ENCODE results near the gene DES. TPM values are rescaled to one million over a fixed set of nuclear protein-coding genes. Genes with fewer than 3 reads are reported as not detected.

The DES gene
- total RNA-seq, 5 donors from 2014 or later (not counting 1 experiment from before 2014, with no cell fraction given): 0.98 to 1.3 (median 1.3) TPM; not detected in 2

GRCh38 chr2:219459460-219460311 is 41.5 kb downstream of the DES start:
- Mint-ChIP-seq H3K4me3 (no peak overlapping the region), H3K4me1 (peaks cover 5 to 9% (median 5%) of the 10 kb centered on the region in 3 donors), H3K27ac (no peak overlapping the region), H3K27me3 (peaks cover 0 to 3% of the 10 kb centered on the region in 2 donors), H3K36me3 (no peaks in the 10 kb centered on the region), H3K9me3 (no peaks in the 10 kb centered on the region)
- H3K9me3 ChIP-seq: no peaks in the 10 kb centered on the region
- ChIA-PET POLR2A (no interaction called here), CTCF (interaction anchor here (0.5 to 1.5 kb wide), 4 partner anchors 29 to 1151 kb away, joined by 3 to 7 read pairs (median 5); no protein-coding TSS in a partner anchor)
- H3K4me3 ChIP-seq (ENCODE audit: control insufficient read depth in 1 of 2, extremely low read depth in 1 of 2, low read length in 1 of 2): no peak overlapping the region
- ATAC-seq (replicated peaks in 1 of 4) (peak in 3 of 4 experiments; percentile 35 to 49 (median 46)), DNase-seq (peak in 12 of 35 experiments; percentile 19 to 51 (median 28))
- WGBS (ENCODE audit: insufficient coverage): 52% methylated on average over 5 of the region's 14 CpGs
- H3K27ac ChIP-seq (ENCODE audit: low read length): no peak overlapping the region
- H3K36me3 ChIP-seq (ENCODE audit: control insufficient read depth in 2 of 2, extremely low read depth in 1 of 2, insufficient read depth in 1 of 2, low read length in 1 of 2): no peaks in the 10 kb centered on the region
- H3K27me3 ChIP-seq (replicated peaks in 1 of 2; ENCODE audit: control insufficient read depth in 2 of 2, extremely low read depth in 1 of 2, insufficient read depth in 2 of 2, low read length in 1 of 2): peaks cover 0 to 13% of the 10 kb centered on the region in 2 experiments
- peaks cover 0 to 13% of the 10 kb centered on the region in 2 experiments for H3K4me1 ChIP-seq (ENCODE audit: control insufficient read depth in 1 of 2, extremely low read depth in 1 of 2, insufficient read depth in 2 of 2, low read length in 2 of 2)

DNA sequence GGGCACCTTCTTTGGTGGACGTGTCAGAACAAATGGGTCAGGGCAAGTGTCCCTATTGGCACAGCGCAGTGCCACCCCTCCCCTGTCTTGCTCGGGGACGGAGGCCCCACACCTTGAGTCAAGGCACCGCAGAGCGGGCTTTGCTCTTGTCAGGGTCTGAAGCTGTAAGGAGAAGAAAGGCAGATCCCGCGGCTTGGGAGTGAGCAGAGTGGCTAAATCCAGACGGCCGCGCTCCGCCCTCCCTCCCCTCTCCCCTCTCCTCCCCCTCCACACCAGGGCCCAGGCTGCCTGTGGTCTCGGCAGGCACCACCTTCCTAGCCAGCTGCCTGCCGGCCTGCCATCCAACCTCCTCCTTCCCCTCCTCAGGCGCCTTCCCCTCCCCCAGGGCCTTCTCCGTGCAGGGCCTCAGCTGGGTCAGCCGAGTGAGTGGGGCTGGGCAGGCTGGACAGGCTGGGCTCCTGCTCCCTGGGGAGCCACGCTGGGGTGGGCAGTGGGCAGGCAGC is 42.3 kb downstream of the DES start:
- CTCF ChIA-PET: interaction anchor here in 1 of 2 donors (0.6 kb wide), 1 partner anchor 39 kb away, joined by 4 read pairs; no protein-coding TSS in a partner anchor
- 74% methylated on average over 3 of the region's 18 CpGs for WGBS (ENCODE audit: insufficient coverage)
- H3K4me3 Mint-ChIP-seq: no peak overlapping the region

DNA sequence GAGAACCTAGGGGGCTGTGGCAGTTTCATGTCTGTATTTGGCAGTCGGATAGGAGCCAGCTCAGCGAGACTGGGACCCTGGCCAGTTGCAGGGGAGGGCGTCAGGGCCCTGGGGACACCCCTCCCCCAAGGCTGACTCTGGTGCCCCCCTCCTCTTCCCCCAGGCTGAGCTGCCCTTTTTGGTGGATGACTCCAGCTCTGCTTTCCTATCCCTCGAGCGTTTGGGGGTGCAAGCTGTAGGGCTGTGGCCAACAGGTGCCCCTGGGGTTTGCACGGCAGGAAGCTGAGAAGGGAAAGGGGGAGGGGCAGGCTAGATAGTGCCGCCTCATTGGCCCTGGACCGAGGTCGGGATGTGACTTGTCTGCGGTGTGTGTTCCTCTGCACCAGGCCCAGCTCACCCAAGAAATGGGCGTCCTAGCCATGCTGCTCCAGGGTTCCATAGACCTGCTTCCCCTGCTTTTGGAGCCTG is 42.9 kb downstream of the DES start:
- Mint-ChIP-seq H3K36me3 (no peaks in the 10 kb centered on the region), H3K27ac (no peak overlapping the region), H3K4me1 (peaks cover 5 to 9% (median 5%) of the 10 kb centered on the region in 3 donors), H3K9me3 (no peaks in the 10 kb centered on the region), H3K27me3 (peaks cover 0 to 3% of the 10 kb centered on the region in 2 donors), H3K4me3 (no peak overlapping the region)
- peaks cover 0 to 13% of the 10 kb centered on the region in 2 experiments for H3K4me1 ChIP-seq (ENCODE audit: control insufficient read depth in 1 of 2, extremely low read depth in 1 of 2, insufficient read depth in 2 of 2, low read length in 2 of 2)
- ATAC-seq (replicated peaks in 1 of 4): peak in 1 of 4 experiments; percentile 36
- CTCF ChIA-PET: interaction anchor here in 1 of 2 donors (0.6 kb wide), 1 partner anchor 38 kb away, joined by 4 read pairs; no protein-coding TSS in a partner anchor
- H3K36me3 ChIP-seq (ENCODE audit: control insufficient read depth in 2 of 2, extremely low read depth in 1 of 2, insufficient read depth in 1 of 2, low read length in 1 of 2): no peaks in the 10 kb centered on the region
- POLR2A ChIA-PET: no interaction called here
- H3K27ac ChIP-seq (ENCODE audit: low read length): no peak overlapping the region
- H3K9me3 ChIP-seq: no peaks in the 10 kb centered on the region
- no peak for DNase-seq
- WGBS (ENCODE audit: insufficient coverage): 15% methylated on average over 8 of the region's 11 CpGs
- H3K27me3 ChIP-seq (replicated peaks in 1 of 2; ENCODE audit: control insufficient read depth in 2 of 2, extremely low read depth in 1 of 2, insufficient read depth in 2 of 2, low read length in 1 of 2): peaks cover 0 to 13% of the 10 kb centered on the region in 2 experiments
- no peak overlapping the region for H3K4me3 ChIP-seq (ENCODE audit: control insufficient read depth in 1 of 2, extremely low read depth in 1 of 2, low read length in 1 of 2)

More for the DNA sequence above, 42.3 kb downstream of the DES start:
- H3K36me3 ChIP-seq (ENCODE audit: control insufficient read depth in 2 of 2, extremely low read depth in 1 of 2, insufficient read depth in 1 of 2, low read length in 1 of 2): no peaks in the 10 kb centered on the region
- Mint-ChIP-seq H3K9me3 (no peaks in the 10 kb centered on the region), H3K4me1 (peaks cover 5 to 9% (median 5%) of the 10 kb centered on the region in 3 donors), H3K27me3 (peaks cover 0 to 3% of the 10 kb centered on the region in 2 donors), H3K36me3 (no peaks in the 10 kb centered on the region), H3K27ac (no peak overlapping the region)
- POLR2A ChIA-PET: no interaction called here
- no peak for DNase-seq
- H3K27me3 ChIP-seq (replicated peaks in 1 of 2; ENCODE audit: control insufficient read depth in 2 of 2, extremely low read depth in 1 of 2, insufficient read depth in 2 of 2, low read length in 1 of 2): peaks cover 0 to 13% of the 10 kb centered on the region in 2 experiments
- peaks cover 0 to 13% of the 10 kb centered on the region in 2 experiments for H3K4me1 ChIP-seq (ENCODE audit: control insufficient read depth in 1 of 2, extremely low read depth in 1 of 2, insufficient read depth in 2 of 2, low read length in 2 of 2)
- H3K4me3 ChIP-seq (ENCODE audit: control insufficient read depth in 1 of 2, extremely low read depth in 1 of 2, low read length in 1 of 2): no peak overlapping the region
- no peaks in the 10 kb centered on the region for H3K9me3 ChIP-seq
- no peak overlapping the region for H3K27ac ChIP-seq (ENCODE audit: low read length)
- ATAC-seq (replicated peaks in 1 of 4): no peak

GRCh38 chr2:219461669-219462068 is 43.5 kb downstream of the DES start:
- no peak for DNase-seq
- H3K27ac ChIP-seq (ENCODE audit: low read length): no peak overlapping the region
- 82% methylated on average over 10 of the region's 14 CpGs for WGBS (ENCODE audit: insufficient coverage)
- no peaks in the 10 kb centered on the region for H3K36me3 ChIP-seq (ENCODE audit: control insufficient read depth in 2 of 2, extremely low read depth in 1 of 2, insufficient read depth in 1 of 2, low read length in 1 of 2)
- Mint-ChIP-seq H3K36me3 (no peaks in the 10 kb centered on the region), H3K27me3 (peaks cover 0 to 3% of the 10 kb centered on the region in 2 donors), H3K9me3 (no peaks in the 10 kb centered on the region), H3K27ac (no peak overlapping the region), H3K4me3 (no peak overlapping the region), H3K4me1 (peaks cover 5 to 9% (median 5%) of the 10 kb centered on the region in 3 donors)
- ChIA-PET POLR2A (no interaction called here), CTCF (no interaction called here)
- H3K9me3 ChIP-seq: no peaks in the 10 kb centered on the region
- peaks cover 0 to 13% of the 10 kb centered on the region in 2 experiments for H3K27me3 ChIP-seq (replicated peaks in 1 of 2; ENCODE audit: control insufficient read depth in 2 of 2, extremely low read depth in 1 of 2, insufficient read depth in 2 of 2, low read length in 1 of 2)
- H3K4me3 ChIP-seq (ENCODE audit: control insufficient read depth in 1 of 2, extremely low read depth in 1 of 2, low read length in 1 of 2): no peak overlapping the region
- peaks cover 0 to 13% of the 10 kb centered on the region in 2 experiments for H3K4me1 ChIP-seq (ENCODE audit: control insufficient read depth in 1 of 2, extremely low read depth in 1 of 2, insufficient read depth in 2 of 2, low read length in 2 of 2)
- no peak for ATAC-seq (replicated peaks in 1 of 4)

- Histone ChIP-seq H3K27ac (ENCODE audit: low read length) (no peak overlapping the region), H3K36me3 (ENCODE audit: control insufficient read depth in 2 of 2, extremely low read depth in 1 of 2, insufficient read depth in 1 of 2, low read length in 1 of 2) (no peaks in the 10 kb centered on the region), H3K9me3 (no peaks in the 10 kb centered on the region), H3K4me1 (ENCODE audit: control insufficient read depth in 1 of 2, extremely low read depth in 1 of 2, insufficient read depth in 2 of 2, low read length in 2 of 2) (peaks cover 0 to 13% of the 10 kb centered on the region in 2 experiments), H3K4me3 (ENCODE audit: control insufficient read depth in 1 of 2, extremely low read depth in 1 of 2, low read length in 1 of 2) (no peak overlapping the region), H3K27me3 (replicated peaks in 1 of 2; ENCODE audit: control insufficient read depth in 2 of 2, extremely low read depth in 1 of 2, insufficient read depth in 2 of 2, low read length in 1 of 2) (peaks cover 0 to 13% of the 10 kb centered on the region in 2 experiments)
- H3K27me3 Mint-ChIP-seq: peaks cover 0 to 3% of the 10 kb centered on the region in 2 donors
- ATAC-seq (replicated peaks in 1 of 4) (no peak), DNase-seq (no peak)
- 80% methylated on average over 1 of the region's 9 CpGs for WGBS (ENCODE audit: insufficient coverage)
- H3K4me3 Mint-ChIP-seq: no peak overlapping the region
- H3K27ac Mint-ChIP-seq: no peak overlapping the region
- no peaks in the 10 kb centered on the region for H3K36me3 Mint-ChIP-seq
- peaks cover 5 to 9% (median 5%) of the 10 kb centered on the region in 3 donors for H3K4me1 Mint-ChIP-seq
- POLR2A ChIA-PET: interaction anchor here in 1 of 2 donors (0.6 kb wide), 1 partner anchor 36 kb away, joined by 3 read pairs; the partner anchor contains the start of gene GMPPA
- CTCF ChIA-PET: no interaction called here
- no peaks in the 10 kb centered on the region for H3K9me3 Mint-ChIP-seq
These were observed 44.2 kb downstream of the DES start for GRCh38 chr2:219462349-219462748.

- DNase-seq (no peak), ATAC-seq (replicated peaks in 1 of 4) (no peak)
- no peaks in the 10 kb centered on the region for H3K36me3 ChIP-seq (ENCODE audit: control insufficient read depth in 2 of 2, extremely low read depth in 1 of 2, insufficient read depth in 1 of 2, low read length in 1 of 2)
- no peak overlapping the region for H3K4me3 ChIP-seq (ENCODE audit: control insufficient read depth in 1 of 2, extremely low read depth in 1 of 2, low read length in 1 of 2)
- Mint-ChIP-seq H3K27ac (no peak overlapping the region), H3K27me3 (peaks cover 0 to 3% of the 10 kb centered on the region in 2 donors), H3K9me3 (no peaks in the 10 kb centered on the region), H3K36me3 (no peaks in the 10 kb centered on the region), H3K4me1 (no peaks in the 10 kb centered on the region), H3K4me3 (no peak overlapping the region)
- H3K27me3 ChIP-seq (replicated peaks in 1 of 2; ENCODE audit: control insufficient read depth in 2 of 2, extremely low read depth in 1 of 2, insufficient read depth in 2 of 2, low read length in 1 of 2): peaks cover 0 to 13% of the 10 kb centered on the region in 2 experiments
- peaks cover 0 to 6% of the 10 kb centered on the region in 2 experiments for H3K4me1 ChIP-seq (ENCODE audit: control insufficient read depth in 1 of 2, extremely low read depth in 1 of 2, insufficient read depth in 2 of 2, low read length in 2 of 2)
- CTCF ChIA-PET: interaction anchor here (0.6 to 0.8 kb wide), 3 partner anchors 9 to 65 kb away, joined by 3 to 4 read pairs (median 3); no protein-coding TSS in a partner anchor
- POLR2A ChIA-PET: no interaction called here
- H3K9me3 ChIP-seq: no peaks in the 10 kb centered on the region
- WGBS (ENCODE audit: insufficient coverage): 94% methylated on average over 17 of the region's 21 CpGs
- no peak overlapping the region for H3K27ac ChIP-seq (ENCODE audit: low read length)
These were observed 46.3 kb downstream of the DES start for GRCh38 chr2:219464286-219465032.

All from T-cell (primary cell).